ENCODE data around the gene SPATC1L.

Gene SPATC1L

GRCh38 chr21:46194374-46195334 is 10.4 kb upstream of the SPATC1L start:
- no peaks in the 10 kb centered on the region for H3K4me1 ChIP-seq (ENCODE audit: insufficient read depth, low read length, severe bottlenecking)
- H3K36me3 ChIP-seq (ENCODE audit: insufficient read depth, low read length) = peaks cover 72% of the 10 kb centered on the region

GRCh38 chr21:46193829-46194373 is 9.6 kb upstream of the SPATC1L start:
- no peaks in the 10 kb centered on the region for H3K4me1 ChIP-seq (ENCODE audit: insufficient read depth, low read length, severe bottlenecking)
- H3K4me2 ChIP-seq (ENCODE audit: low read length) = no peak overlapping the region
- no peaks in the 10 kb centered on the region for H3F3A ChIP-seq (ENCODE audit: insufficient read depth, low read length)
- H3K4me3 ChIP-seq (ENCODE audit: low read depth, low read length, poor library complexity, severe bottlenecking) = no peak overlapping the region
- H3K9me2 ChIP-seq (ENCODE audit: low read depth, low read length) = no peaks in the 10 kb centered on the region
- H3K27me3 ChIP-seq (ENCODE audit: insufficient read depth, low read length) = no peaks in the 10 kb centered on the region
- no peak overlapping the region for H3K27ac ChIP-seq (ENCODE audit: low read depth, low read length, poor library complexity, severe bottlenecking)
- H3K36me3 ChIP-seq (ENCODE audit: insufficient read depth, low read length) = peaks cover 71% of the 10 kb centered on the region
- no peaks in the 10 kb centered on the region for H3K9me3 ChIP-seq (ENCODE audit: low read length)
- H2AFZ ChIP-seq (ENCODE audit: low read length) = no peak overlapping the region
- TF ChIP-seq CTCF (IDR thresholded peaks at IDR 0.05; ENCODE audit: low read length) (no peak), EZH2 (IDR thresholded peaks at IDR 0.05; ENCODE audit: borderline replicate concordance, low read length) (no peak)
- no peaks in the 10 kb centered on the region for H3K79me2 ChIP-seq (ENCODE audit: insufficient read depth, low read length)
- H3K9ac ChIP-seq (ENCODE audit: low read length) = no peak overlapping the region
- no peaks in the 10 kb centered on the region for H4K20me1 ChIP-seq (ENCODE audit: insufficient read depth, low read length)

More at GRCh38 chr21:46194374-46195334, 10.4 kb upstream of the SPATC1L start:
- Histone ChIP-seq H3K79me2 (ENCODE audit: insufficient read depth, low read length) (no peaks in the 10 kb centered on the region), H4K20me1 (ENCODE audit: insufficient read depth, low read length) (no peaks in the 10 kb centered on the region), H3K9ac (ENCODE audit: low read length) (no peak overlapping the region), H3K9me2 (ENCODE audit: low read depth, low read length) (no peaks in the 10 kb centered on the region), H3K27me3 (ENCODE audit: insufficient read depth, low read length) (no peaks in the 10 kb centered on the region), H3F3A (ENCODE audit: insufficient read depth, low read length) (no peaks in the 10 kb centered on the region), H3K4me2 (ENCODE audit: low read length) (no peak overlapping the region), H3K27ac (ENCODE audit: low read depth, low read length, poor library complexity, severe bottlenecking) (no peak overlapping the region), H2AFZ (ENCODE audit: low read length) (no peak overlapping the region), H3K4me3 (ENCODE audit: low read depth, low read length, poor library complexity, severe bottlenecking) (no peak overlapping the region), H3K9me3 (ENCODE audit: low read length) (no peaks in the 10 kb centered on the region)
- no peak for TF ChIP-seq EZH2 (IDR thresholded peaks at IDR 0.05; ENCODE audit: borderline replicate concordance, low read length)
- TF ChIP-seq CTCF (IDR thresholded peaks at IDR 0.05; ENCODE audit: low read length) = no peak

GRCh38 chr21:46191686-46192575 is 7.7 kb upstream of the SPATC1L start:
- Histone ChIP-seq H3K36me3 (ENCODE audit: insufficient read depth, low read length) (peaks cover 65% of the 10 kb centered on the region), H3K79me2 (ENCODE audit: insufficient read depth, low read length) (no peaks in the 10 kb centered on the region)

More at GRCh38 chr21:46191686-46192575, 7.7 kb upstream of the SPATC1L start:
- H3K4me2 ChIP-seq (ENCODE audit: low read length) = no peak overlapping the region
- H2AFZ ChIP-seq (ENCODE audit: low read length) = no peak overlapping the region
- no peak overlapping the region for H3K4me3 ChIP-seq (ENCODE audit: low read depth, low read length, poor library complexity, severe bottlenecking)
- H3K9ac ChIP-seq (ENCODE audit: low read length) = no peak overlapping the region
- no peaks in the 10 kb centered on the region for H3K9me2 ChIP-seq (ENCODE audit: low read depth, low read length)
- H3K4me1 ChIP-seq (ENCODE audit: insufficient read depth, low read length, severe bottlenecking) = peaks cover 15% of the 10 kb centered on the region
- H4K20me1 ChIP-seq (ENCODE audit: insufficient read depth, low read length) = no peaks in the 10 kb centered on the region
- TF ChIP-seq EZH2 (IDR thresholded peaks at IDR 0.05; ENCODE audit: borderline replicate concordance, low read length) (no peak), CTCF (IDR thresholded peaks at IDR 0.05; ENCODE audit: low read length) (no peak)
- H3K27ac ChIP-seq (ENCODE audit: low read depth, low read length, poor library complexity, severe bottlenecking) = no peak overlapping the region
- H3F3A ChIP-seq (ENCODE audit: insufficient read depth, low read length) = no peaks in the 10 kb centered on the region
- H3K9me3 ChIP-seq (ENCODE audit: low read length) = no peaks in the 10 kb centered on the region
- H3K27me3 ChIP-seq (ENCODE audit: insufficient read depth, low read length) = no peaks in the 10 kb centered on the region

All from OCI-LY1 (cell line).